ENCODE results near the gene PLXNA2.

PLXNA2 gene

GRCh38 chr1:208003241-208003640 lies 240.9 kb downstream of the PLXNA2 start:
- peaks cover 9% of the 10 kb centered on the region; the same call in 1 of the 2 replicates for H3K4me1 ChIP-seq (ENCODE audit: insufficient read depth, low read length)
- no peaks in the 10 kb centered on the region for H3K36me3 ChIP-seq (ENCODE audit: insufficient read depth, low read depth, low read length)
- H3K27me3 ChIP-seq (ENCODE audit: insufficient read depth, low read length): no peaks in the 10 kb centered on the region

GRCh38 chr1:208002672-208003071 lies 241.5 kb downstream of the PLXNA2 start:
- no peaks in the 10 kb centered on the region for H3K9me3 ChIP-seq (ENCODE audit: insufficient read depth, low read depth, low read length)
- H3K4me3 ChIP-seq (ENCODE audit: low read length): no peak overlapping the region
- H3K4me1 ChIP-seq (ENCODE audit: insufficient read depth, low read length): peaks cover 13% of the 10 kb centered on the region; the same call in 1 of the 2 replicates
- no peak overlapping the region for H3K9ac ChIP-seq (ENCODE audit: low read depth, low read length)
- no peak overlapping the region for H3K27ac ChIP-seq (ENCODE audit: low read length)
- H3K27me3 ChIP-seq (ENCODE audit: insufficient read depth, low read length): no peaks in the 10 kb centered on the region
- H3K36me3 ChIP-seq (ENCODE audit: insufficient read depth, low read depth, low read length): no peaks in the 10 kb centered on the region

More at GRCh38 chr1:208003241-208003640, 240.9 kb downstream of the PLXNA2 start:
- Histone ChIP-seq H3K27ac (ENCODE audit: low read length) (no peak overlapping the region), H3K9me3 (ENCODE audit: insufficient read depth, low read depth, low read length) (no peaks in the 10 kb centered on the region), H3K4me3 (ENCODE audit: low read length) (no peak overlapping the region), H3K9ac (ENCODE audit: low read depth, low read length) (no peak overlapping the region)

GRCh38 chr1:208002078-208002477 lies 242.1 kb downstream of the PLXNA2 start:
- H3K27me3 ChIP-seq (ENCODE audit: insufficient read depth, low read length): no peaks in the 10 kb centered on the region
- peaks cover 13% of the 10 kb centered on the region; the same call in 1 of the 2 replicates for H3K4me1 ChIP-seq (ENCODE audit: insufficient read depth, low read length)
- H3K27ac ChIP-seq (ENCODE audit: low read length): no peak overlapping the region
- H3K9ac ChIP-seq (ENCODE audit: low read depth, low read length): no peak overlapping the region
- no peaks in the 10 kb centered on the region for H3K9me3 ChIP-seq (ENCODE audit: insufficient read depth, low read depth, low read length)
- no peak overlapping the region for H3K4me3 ChIP-seq (ENCODE audit: low read length)
- no peaks in the 10 kb centered on the region for H3K36me3 ChIP-seq (ENCODE audit: insufficient read depth, low read depth, low read length)

GRCh38 chr1:208000504-208000903 lies 243.7 kb downstream of the PLXNA2 start:
- Histone ChIP-seq H3K9ac (ENCODE audit: low read depth, low read length) (no peak overlapping the region), H3K27me3 (ENCODE audit: insufficient read depth, low read length) (no peaks in the 10 kb centered on the region), H3K4me3 (ENCODE audit: low read length) (no peak overlapping the region), H3K4me1 (ENCODE audit: insufficient read depth, low read length) (peaks cover 13% of the 10 kb centered on the region; the same call in 1 of the 2 replicates), H3K36me3 (ENCODE audit: insufficient read depth, low read depth, low read length) (no peaks in the 10 kb centered on the region), H3K27ac (ENCODE audit: low read length) (no peak overlapping the region), H3K9me3 (ENCODE audit: insufficient read depth, low read depth, low read length) (no peaks in the 10 kb centered on the region)

GRCh38 chr1:207999972-208000371 lies 244.2 kb downstream of the PLXNA2 start:
- Histone ChIP-seq H3K4me3 (ENCODE audit: low read length) (no peak overlapping the region), H3K9ac (ENCODE audit: low read depth, low read length) (no peak overlapping the region), H3K4me1 (ENCODE audit: insufficient read depth, low read length) (peaks cover 13% of the 10 kb centered on the region; the same call in 1 of the 2 replicates), H3K9me3 (ENCODE audit: insufficient read depth, low read depth, low read length) (no peaks in the 10 kb centered on the region), H3K27ac (ENCODE audit: low read length) (no peak overlapping the region), H3K36me3 (ENCODE audit: insufficient read depth, low read depth, low read length) (no peaks in the 10 kb centered on the region), H3K27me3 (ENCODE audit: insufficient read depth, low read length) (no peaks in the 10 kb centered on the region)

GRCh38 chr1:207999274-207999915 lies 244.8 kb downstream of the PLXNA2 start:
- Histone ChIP-seq H3K4me3 (ENCODE audit: low read length) (no peak overlapping the region), H3K9me3 (ENCODE audit: insufficient read depth, low read depth, low read length) (no peaks in the 10 kb centered on the region), H3K27me3 (ENCODE audit: insufficient read depth, low read length) (no peaks in the 10 kb centered on the region), H3K9ac (ENCODE audit: low read depth, low read length) (no peak overlapping the region), H3K27ac (ENCODE audit: low read length) (no peak overlapping the region), H3K4me1 (ENCODE audit: insufficient read depth, low read length) (peaks cover 13% of the 10 kb centered on the region; the same call in 1 of the 2 replicates), H3K36me3 (ENCODE audit: insufficient read depth, low read depth, low read length) (no peaks in the 10 kb centered on the region)

- Histone ChIP-seq H3K36me3 (ENCODE audit: insufficient read depth, low read depth, low read length) (no peaks in the 10 kb centered on the region), H3K9me3 (ENCODE audit: insufficient read depth, low read depth, low read length) (no peaks in the 10 kb centered on the region), H3K4me3 (ENCODE audit: low read length) (0 out of 2 replicates have a peak overlapping the region, but pooled peaks have one; percentile 23), H3K27ac (ENCODE audit: low read length) (no peak overlapping the region), H3K9ac (ENCODE audit: low read depth, low read length) (no peak overlapping the region), H3K4me1 (ENCODE audit: insufficient read depth, low read length) (peaks cover 13% of the 10 kb centered on the region; the same call in 1 of the 2 replicates), H3K27me3 (ENCODE audit: insufficient read depth, low read length) (no peaks in the 10 kb centered on the region)
These were observed 245.5 kb downstream of the PLXNA2 start for GRCh38 chr1:207998691-207999090.

GRCh38 chr1:207997486-207998268 lies 246.5 kb downstream of the PLXNA2 start:
- H3K9ac ChIP-seq (ENCODE audit: low read depth, low read length): no peak overlapping the region
- no peak overlapping the region for H3K27ac ChIP-seq (ENCODE audit: low read length)
- H3K4me3 ChIP-seq (ENCODE audit: low read length): no peak overlapping the region
- H3K4me1 ChIP-seq (ENCODE audit: insufficient read depth, low read length): peaks cover 13% of the 10 kb centered on the region; the same call in 1 of the 2 replicates
- H3K27me3 ChIP-seq (ENCODE audit: insufficient read depth, low read length): no peaks in the 10 kb centered on the region
- no peaks in the 10 kb centered on the region for H3K9me3 ChIP-seq (ENCODE audit: insufficient read depth, low read depth, low read length)
- H3K36me3 ChIP-seq (ENCODE audit: insufficient read depth, low read depth, low read length): no peaks in the 10 kb centered on the region

- H3K9me3 ChIP-seq (ENCODE audit: insufficient read depth, low read depth, low read length): no peaks in the 10 kb centered on the region
These were observed 247.5 kb downstream of the PLXNA2 start for GRCh38 chr1:207996636-207997035.

GRCh38 chr1:207995576-207995975 lies 248.6 kb downstream of the PLXNA2 start:
- no peak overlapping the region for H3K4me3 ChIP-seq (ENCODE audit: low read length)

More at GRCh38 chr1:207996636-207997035, 247.5 kb downstream of the PLXNA2 start:
- Histone ChIP-seq H3K27ac (ENCODE audit: low read length) (no peak overlapping the region), H3K9ac (ENCODE audit: low read depth, low read length) (no peak overlapping the region), H3K27me3 (ENCODE audit: insufficient read depth, low read length) (no peaks in the 10 kb centered on the region), H3K4me1 (ENCODE audit: insufficient read depth, low read length) (peaks cover 13% of the 10 kb centered on the region; the same call in 1 of the 2 replicates), H3K36me3 (ENCODE audit: insufficient read depth, low read depth, low read length) (no peaks in the 10 kb centered on the region), H3K4me3 (ENCODE audit: low read length) (no peak overlapping the region)

GRCh38 chr1:207993477-207994445 lies 250.4 kb downstream of the PLXNA2 start:
- Histone ChIP-seq H3K9ac (ENCODE audit: low read depth, low read length) (no peak overlapping the region), H3K4me1 (ENCODE audit: insufficient read depth, low read length) (peaks cover 10% of the 10 kb centered on the region; the same call in 1 of the 2 replicates), H3K9me3 (ENCODE audit: insufficient read depth, low read depth, low read length) (no peaks in the 10 kb centered on the region), H3K27ac (ENCODE audit: low read length) (no peak overlapping the region), H3K36me3 (ENCODE audit: insufficient read depth, low read depth, low read length) (no peaks in the 10 kb centered on the region), H3K27me3 (ENCODE audit: insufficient read depth, low read length) (no peaks in the 10 kb centered on the region), H3K4me3 (ENCODE audit: low read length) (no peak overlapping the region)

More at GRCh38 chr1:207995576-207995975, 248.6 kb downstream of the PLXNA2 start:
- Histone ChIP-seq H3K9me3 (ENCODE audit: insufficient read depth, low read depth, low read length) (no peaks in the 10 kb centered on the region), H3K36me3 (ENCODE audit: insufficient read depth, low read depth, low read length) (no peaks in the 10 kb centered on the region), H3K9ac (ENCODE audit: low read depth, low read length) (no peak overlapping the region), H3K27ac (ENCODE audit: low read length) (no peak overlapping the region), H3K27me3 (ENCODE audit: insufficient read depth, low read length) (no peaks in the 10 kb centered on the region), H3K4me1 (ENCODE audit: insufficient read depth, low read length) (peaks cover 13% of the 10 kb centered on the region; the same call in 1 of the 2 replicates)

All from iPS-20b (cell line).